Neural cell (in vitro differentiated cells): ENCODE results near the gene SEMA3B. TPM values are rescaled to one million over a fixed set of nuclear protein-coding genes. Genes with fewer than 3 reads are reported as not detected.

Experiments
- H2AFZ ChIP-seq: fragments of 200-600, 300-800 bp; sonication (generic), shearing (Covaris generic); 2 replicates; pipeline ENCODE4 v1.6.0; 2014; ENCODE audit warnings: low read depth, mild to moderate bottlenecking, antibody characterized with exemption, low read length, moderate library complexity
- H3F3A ChIP-seq: fragments of 200-600 bp; shearing (Covaris generic); 2 replicates; pipeline ENCODE4 v1.6.1; 2016; ENCODE audit warnings: mild to moderate bottlenecking, moderate library complexity, mixed read lengths, antibody characterized with exemption, low read length; ENCODE audit not compliant: insufficient read depth, poor library complexity, severe bottlenecking
- H3K27ac ChIP-seq: fragments of 200-600, 300-800 bp; sonication (generic), shearing (Covaris generic); 2 replicates; pipeline ENCODE4 v1.5.1; 2014; ENCODE audit warnings: mild to moderate bottlenecking, low read length, moderate library complexity
- H3K27me3 ChIP-seq: fragments of 300-800, 200-600 bp; sonication (generic), shearing (Covaris generic); 2 replicates; pipeline ENCODE4 v1.6.0; 2014; ENCODE audit warnings: mild to moderate bottlenecking, low read depth, low read length, moderate library complexity; ENCODE audit not compliant: insufficient read depth
- H3K36me3 ChIP-seq: fragments of 300-800, 200-600 bp; sonication (generic), shearing (Covaris generic); 2 replicates; pipeline ENCODE4 v1.5.1; 2014; ENCODE audit warnings: mild to moderate bottlenecking, antibody characterized with exemption, low read length, moderate library complexity; ENCODE audit not compliant: insufficient read depth
- H3K4me2 ChIP-seq: fragments of 300-800, 200-600 bp; sonication (generic), shearing (Covaris generic); 2 replicates; pipeline ENCODE4 v1.6.0; 2014; ENCODE audit warnings: mild to moderate bottlenecking, low read length
- H3K4me3 ChIP-seq: fragments of 300-800, 200-600 bp; sonication (generic), shearing (Covaris generic); 2 replicates; pipeline ENCODE4 v1.5.1; 2014; ENCODE audit warnings: mild to moderate bottlenecking, low read length, moderate library complexity
- H3K79me2 ChIP-seq: fragments of 200-600 bp; shearing (Covaris generic); replicated peaks from 2 replicates; pipeline ENCODE4 v1.6.0; 2014; ENCODE audit warnings: mild to moderate bottlenecking, low read length, moderate library complexity; ENCODE audit not compliant: insufficient read depth
- H3K9ac ChIP-seq: fragments of 300-800, 200-600 bp; sonication (generic), shearing (Covaris generic); 2 replicates; pipeline ENCODE4 v1.6.1; 2016; ENCODE audit warnings: mild to moderate bottlenecking, low read length, mixed read lengths
- H3K9me2 ChIP-seq: fragments of 200-600 bp; shearing (Covaris generic); 2 replicates; pipeline ENCODE4 v1.6.1; 2016; ENCODE audit warnings: mild to moderate bottlenecking, low read length, mixed read lengths; ENCODE audit not compliant: insufficient read depth
- H3K9me3 ChIP-seq: fragments of 200-600, 300-800 bp; sonication (generic), shearing (Covaris generic); 2 replicates; pipeline ENCODE4 v1.6.1; 2016; ENCODE audit warnings: mild to moderate bottlenecking, mixed run types, low read length, moderate library complexity, mixed read lengths
- H4K20me1 ChIP-seq: fragments of 200-600 bp; shearing (Covaris generic); 2 replicates; pipeline ENCODE4 v1.6.1; 2016; ENCODE audit warnings: mild to moderate bottlenecking, mixed run types; ENCODE audit not compliant: insufficient read depth
- EP300 ChIP-seq: fragments of 450-650 bp; conservative IDR thresholded peaks from 2 replicates; pipeline ENCODE4 v1.6.1; 2014; ENCODE audit warnings: antibody characterized with exemption, mild to moderate bottlenecking, moderate library complexity; ENCODE audit not compliant: poor library complexity, severe bottlenecking
- EZH2 ChIP-seq: fragments of 200-600, 300-800 bp; shearing (Covaris generic), sonication (generic); IDR thresholded peaks from 2 replicates; pipeline ENCODE4 v1.6.1; 2014; ENCODE audit warnings: antibody characterized with exemption, low read length, borderline replicate concordance, mild to moderate bottlenecking; ENCODE audit not compliant: insufficient read depth, poor library complexity, severe bottlenecking
- MXI1 ChIP-seq: fragments of 450-650 bp; conservative IDR thresholded peaks from 2 replicates; pipeline ENCODE4 v1.6.1; 2014; ENCODE audit warnings: antibody characterized with exemption, mild to moderate bottlenecking; ENCODE audit not compliant: poor library complexity, severe bottlenecking
- POLR2AphosphoS5 ChIP-seq: IDR thresholded peaks from 2 replicates; pipeline ENCODE4 v1.6.1; 2012
- RAD21 ChIP-seq: fragments of 450-650 bp; conservative IDR thresholded peaks from 2 replicates; pipeline ENCODE4 v1.6.1; 2014; ENCODE audit warnings: antibody characterized with exemption, mild to moderate bottlenecking, moderate library complexity
- SMC3 ChIP-seq: fragments of 450-650 bp; conservative IDR thresholded peaks from 2 replicates; pipeline ENCODE4 v1.6.1; 2014; ENCODE audit warnings: antibody characterized with exemption, mild to moderate bottlenecking, moderate library complexity; ENCODE audit not compliant: poor library complexity
- TAF1 ChIP-seq: IDR thresholded peaks from 2 replicates; pipeline ENCODE4 v1.6.1; 2012; ENCODE audit warnings: low read depth
- polyA minus RNA-seq: library from RNA; depleted of rRNA, polyadenylated mRNA; stranded (reverse); fragments of >200 nt; gene quantifications from 2 replicates; pipeline ENCODE4 v1.2.3, GENCODE V29; 2014
- polyA plus RNA-seq: library from polyadenylated mRNA; depleted of rRNA; stranded (reverse); fragments of >200 nt; gene quantifications from 2 replicates; pipeline ENCODE4 v1.2.3, GENCODE V29; 2014
- TF ChIP-seq, protein P1 (sequence below): fragments of 450-650 bp; IDR thresholded peaks from 2 replicates; pipeline ENCODE4 v1.5.1; 2014; ENCODE audit warnings: antibody characterized with exemption, mild to moderate bottlenecking, moderate library complexity; ENCODE audit not compliant: poor library complexity, severe bottlenecking
- TF ChIP-seq, protein P2 (sequence below): IDR thresholded peaks from 2 replicates; pipeline ENCODE4 v1.6.1; 2012; ENCODE audit warnings: borderline replicate concordance

SEMA3B gene
- polyA plus RNA-seq (7.8 and 9.6 TPM in 2 replicates), polyA minus RNA-seq (2.2 and 3.4 TPM in 2 replicates)

DNA sequence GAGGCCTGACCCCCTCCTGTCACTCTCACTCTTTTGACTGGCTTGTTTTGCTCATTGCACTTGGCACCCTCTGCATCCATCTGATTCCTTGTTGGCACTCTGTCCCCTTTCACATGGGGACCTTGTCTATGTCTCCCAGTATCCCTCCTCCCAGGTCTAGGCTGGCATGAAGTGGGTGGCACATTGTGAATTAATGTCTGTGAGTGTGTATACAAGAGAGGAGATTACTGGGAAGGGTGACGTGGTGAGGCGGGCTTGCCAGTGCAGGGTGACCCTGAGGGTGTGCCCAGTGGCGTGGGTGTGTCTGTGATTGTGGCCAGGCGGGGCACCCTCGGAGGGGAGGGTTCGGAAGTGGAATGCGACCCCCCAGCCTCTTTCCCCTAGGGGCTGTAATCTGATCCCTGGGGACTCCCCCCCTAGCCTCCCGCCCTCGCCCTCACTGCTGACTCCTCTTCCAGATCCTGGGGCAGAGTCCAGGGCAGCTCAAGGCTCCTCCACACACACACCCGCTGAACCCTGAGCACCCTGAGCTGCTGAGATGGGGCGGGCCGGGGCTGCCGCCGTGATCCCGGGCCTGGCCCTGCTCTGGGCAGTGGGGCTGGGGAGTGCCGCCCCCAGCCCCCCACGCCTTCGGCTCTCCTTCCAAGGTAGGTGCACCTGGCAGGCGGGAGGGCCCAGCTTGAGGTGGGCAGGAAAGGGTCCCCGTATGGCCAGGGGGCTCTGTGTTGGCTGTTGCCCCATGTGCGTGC is at the start of gene SEMA3B:
SEMA3B (plus strand) TSS at position 445 of the 749 bp plus-strand sequence; CDS start at position 539, 94 bp downstream.
- H3K9ac ChIP-seq, result no peak within 1 kb of the TSS

DNA sequence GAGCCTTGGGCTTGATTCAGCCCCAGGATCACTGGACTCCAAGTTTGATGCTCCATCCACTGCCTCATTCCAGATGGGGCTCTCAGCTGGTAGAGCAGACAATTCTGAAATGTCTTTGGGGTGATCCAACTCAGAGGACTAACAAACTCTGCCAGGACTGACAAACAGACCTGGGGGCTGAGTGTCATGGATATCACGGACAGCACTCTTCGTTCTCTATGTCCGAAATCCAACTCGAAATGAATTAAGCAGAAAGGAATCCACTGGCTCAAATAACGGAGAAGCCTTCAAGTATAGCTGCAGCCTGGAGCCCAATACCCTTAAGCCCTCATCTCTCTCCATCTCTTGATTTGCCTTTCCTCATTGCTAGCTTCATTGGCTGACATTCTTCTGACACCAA is 49.7 kb upstream of the SEMA3B start:
- H4K20me1 ChIP-seq, result no peaks in the 10 kb centered on the region
- TF ChIP-seq SMC3, result no peak
- TF ChIP-seq RAD21, result no peak
- TF ChIP-seq, protein P1, sequence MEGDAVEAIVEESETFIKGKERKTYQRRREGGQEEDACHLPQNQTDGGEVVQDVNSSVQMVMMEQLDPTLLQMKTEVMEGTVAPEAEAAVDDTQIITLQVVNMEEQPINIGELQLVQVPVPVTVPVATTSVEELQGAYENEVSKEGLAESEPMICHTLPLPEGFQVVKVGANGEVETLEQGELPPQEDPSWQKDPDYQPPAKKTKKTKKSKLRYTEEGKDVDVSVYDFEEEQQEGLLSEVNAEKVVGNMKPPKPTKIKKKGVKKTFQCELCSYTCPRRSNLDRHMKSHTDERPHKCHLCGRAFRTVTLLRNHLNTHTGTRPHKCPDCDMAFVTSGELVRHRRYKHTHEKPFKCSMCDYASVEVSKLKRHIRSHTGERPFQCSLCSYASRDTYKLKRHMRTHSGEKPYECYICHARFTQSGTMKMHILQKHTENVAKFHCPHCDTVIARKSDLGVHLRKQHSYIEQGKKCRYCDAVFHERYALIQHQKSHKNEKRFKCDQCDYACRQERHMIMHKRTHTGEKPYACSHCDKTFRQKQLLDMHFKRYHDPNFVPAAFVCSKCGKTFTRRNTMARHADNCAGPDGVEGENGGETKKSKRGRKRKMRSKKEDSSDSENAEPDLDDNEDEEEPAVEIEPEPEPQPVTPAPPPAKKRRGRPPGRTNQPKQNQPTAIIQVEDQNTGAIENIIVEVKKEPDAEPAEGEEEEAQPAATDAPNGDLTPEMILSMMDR, result no peak
- no peak for TF ChIP-seq POLR2AphosphoS5
- no peak for TF ChIP-seq EZH2
- TF ChIP-seq TAF1, result no peak
- TF ChIP-seq, protein P2, sequence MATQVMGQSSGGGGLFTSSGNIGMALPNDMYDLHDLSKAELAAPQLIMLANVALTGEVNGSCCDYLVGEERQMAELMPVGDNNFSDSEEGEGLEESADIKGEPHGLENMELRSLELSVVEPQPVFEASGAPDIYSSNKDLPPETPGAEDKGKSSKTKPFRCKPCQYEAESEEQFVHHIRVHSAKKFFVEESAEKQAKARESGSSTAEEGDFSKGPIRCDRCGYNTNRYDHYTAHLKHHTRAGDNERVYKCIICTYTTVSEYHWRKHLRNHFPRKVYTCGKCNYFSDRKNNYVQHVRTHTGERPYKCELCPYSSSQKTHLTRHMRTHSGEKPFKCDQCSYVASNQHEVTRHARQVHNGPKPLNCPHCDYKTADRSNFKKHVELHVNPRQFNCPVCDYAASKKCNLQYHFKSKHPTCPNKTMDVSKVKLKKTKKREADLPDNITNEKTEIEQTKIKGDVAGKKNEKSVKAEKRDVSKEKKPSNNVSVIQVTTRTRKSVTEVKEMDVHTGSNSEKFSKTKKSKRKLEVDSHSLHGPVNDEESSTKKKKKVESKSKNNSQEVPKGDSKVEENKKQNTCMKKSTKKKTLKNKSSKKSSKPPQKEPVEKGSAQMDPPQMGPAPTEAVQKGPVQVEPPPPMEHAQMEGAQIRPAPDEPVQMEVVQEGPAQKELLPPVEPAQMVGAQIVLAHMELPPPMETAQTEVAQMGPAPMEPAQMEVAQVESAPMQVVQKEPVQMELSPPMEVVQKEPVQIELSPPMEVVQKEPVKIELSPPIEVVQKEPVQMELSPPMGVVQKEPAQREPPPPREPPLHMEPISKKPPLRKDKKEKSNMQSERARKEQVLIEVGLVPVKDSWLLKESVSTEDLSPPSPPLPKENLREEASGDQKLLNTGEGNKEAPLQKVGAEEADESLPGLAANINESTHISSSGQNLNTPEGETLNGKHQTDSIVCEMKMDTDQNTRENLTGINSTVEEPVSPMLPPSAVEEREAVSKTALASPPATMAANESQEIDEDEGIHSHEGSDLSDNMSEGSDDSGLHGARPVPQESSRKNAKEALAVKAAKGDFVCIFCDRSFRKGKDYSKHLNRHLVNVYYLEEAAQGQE, result no peak
- no peak for TF ChIP-seq EP300
- TF ChIP-seq MXI1, result no peak
- H3K27me3 ChIP-seq, result no peaks in the 10 kb centered on the region
- no peaks in the 10 kb centered on the region for H3K79me2 ChIP-seq
- no peak overlapping the region for H3K4me3 ChIP-seq
- H3K36me3 ChIP-seq, result no peaks in the 10 kb centered on the region
- H3K9ac ChIP-seq, result no peak overlapping the region
- H3K9me3 ChIP-seq, result no peaks in the 10 kb centered on the region
- no peak overlapping the region for H2AFZ ChIP-seq
- no peaks in the 10 kb centered on the region for H3F3A ChIP-seq
- no peak overlapping the region for H3K27ac ChIP-seq
- H3K9me2 ChIP-seq, result no peaks in the 10 kb centered on the region
- no peak overlapping the region for H3K4me2 ChIP-seq

More for the DNA sequence above, at the start of gene SEMA3B:
- TF ChIP-seq EZH2 (no peak), RAD21 (no peak), SMC3 (no peak), TAF1 (no peak), MXI1 (no peak), EP300 (no peak), POLR2AphosphoS5 (no peak)
- TF ChIP-seq, protein P1, result no peak
- TF ChIP-seq, protein P2, result no peak
- H2AFZ ChIP-seq, result no peak within 1 kb of the TSS
- no peaks in the 10 kb centered on the region for H3K36me3 ChIP-seq
- H3K79me2 ChIP-seq, result no peaks in the 10 kb centered on the region
- H3K4me2 ChIP-seq, result no peak within 1 kb of the TSS
- peaks cover under 1% of the 10 kb centered on the region for H3K27me3 ChIP-seq
- no peaks in the 10 kb centered on the region for H3K9me3 ChIP-seq
- H4K20me1 ChIP-seq, result no peaks in the 10 kb centered on the region
- H3F3A ChIP-seq, result no peaks in the 10 kb centered on the region
- no peak within 1 kb of the TSS for H3K4me3 ChIP-seq
- no peak within 1 kb of the TSS for H3K27ac ChIP-seq
- H3K9me2 ChIP-seq, result no peaks in the 10 kb centered on the region
